NCI-H2029 treated with DMSO at 0.1 percent for 48 hours (cell line): ENCODE measurements around the gene SNAP91.
A peak's percentile ranks its signal among the peaks of the same experiment; 100 is the strongest.
"Not testable (repeated sequence)": the region's sequence is repeated elsewhere in the genome, so short reads cannot be mapped to it uniquely, and the experiment has no call there.

Experiments used
- DNase-seq: peaks from one replicate; lab custom pipeline; 2025; lab: John Stamatoyannopoulos, UW

The SNAP91 gene, protein sequence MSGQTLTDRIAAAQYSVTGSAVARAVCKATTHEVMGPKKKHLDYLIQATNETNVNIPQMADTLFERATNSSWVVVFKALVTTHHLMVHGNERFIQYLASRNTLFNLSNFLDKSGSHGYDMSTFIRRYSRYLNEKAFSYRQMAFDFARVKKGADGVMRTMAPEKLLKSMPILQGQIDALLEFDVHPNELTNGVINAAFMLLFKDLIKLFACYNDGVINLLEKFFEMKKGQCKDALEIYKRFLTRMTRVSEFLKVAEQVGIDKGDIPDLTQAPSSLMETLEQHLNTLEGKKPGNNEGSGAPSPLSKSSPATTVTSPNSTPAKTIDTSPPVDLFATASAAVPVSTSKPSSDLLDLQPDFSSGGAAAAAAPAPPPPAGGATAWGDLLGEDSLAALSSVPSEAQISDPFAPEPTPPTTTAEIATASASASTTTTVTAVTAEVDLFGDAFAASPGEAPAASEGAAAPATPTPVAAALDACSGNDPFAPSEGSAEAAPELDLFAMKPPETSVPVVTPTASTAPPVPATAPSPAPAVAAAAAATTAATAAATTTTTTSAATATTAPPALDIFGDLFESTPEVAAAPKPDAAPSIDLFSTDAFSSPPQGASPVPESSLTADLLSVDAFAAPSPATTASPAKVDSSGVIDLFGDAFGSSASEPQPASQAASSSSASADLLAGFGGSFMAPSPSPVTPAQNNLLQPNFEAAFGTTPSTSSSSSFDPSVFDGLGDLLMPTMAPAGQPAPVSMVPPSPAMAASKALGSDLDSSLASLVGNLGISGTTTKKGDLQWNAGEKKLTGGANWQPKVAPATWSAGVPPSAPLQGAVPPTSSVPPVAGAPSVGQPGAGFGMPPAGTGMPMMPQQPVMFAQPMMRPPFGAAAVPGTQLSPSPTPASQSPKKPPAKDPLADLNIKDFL

DNA sequence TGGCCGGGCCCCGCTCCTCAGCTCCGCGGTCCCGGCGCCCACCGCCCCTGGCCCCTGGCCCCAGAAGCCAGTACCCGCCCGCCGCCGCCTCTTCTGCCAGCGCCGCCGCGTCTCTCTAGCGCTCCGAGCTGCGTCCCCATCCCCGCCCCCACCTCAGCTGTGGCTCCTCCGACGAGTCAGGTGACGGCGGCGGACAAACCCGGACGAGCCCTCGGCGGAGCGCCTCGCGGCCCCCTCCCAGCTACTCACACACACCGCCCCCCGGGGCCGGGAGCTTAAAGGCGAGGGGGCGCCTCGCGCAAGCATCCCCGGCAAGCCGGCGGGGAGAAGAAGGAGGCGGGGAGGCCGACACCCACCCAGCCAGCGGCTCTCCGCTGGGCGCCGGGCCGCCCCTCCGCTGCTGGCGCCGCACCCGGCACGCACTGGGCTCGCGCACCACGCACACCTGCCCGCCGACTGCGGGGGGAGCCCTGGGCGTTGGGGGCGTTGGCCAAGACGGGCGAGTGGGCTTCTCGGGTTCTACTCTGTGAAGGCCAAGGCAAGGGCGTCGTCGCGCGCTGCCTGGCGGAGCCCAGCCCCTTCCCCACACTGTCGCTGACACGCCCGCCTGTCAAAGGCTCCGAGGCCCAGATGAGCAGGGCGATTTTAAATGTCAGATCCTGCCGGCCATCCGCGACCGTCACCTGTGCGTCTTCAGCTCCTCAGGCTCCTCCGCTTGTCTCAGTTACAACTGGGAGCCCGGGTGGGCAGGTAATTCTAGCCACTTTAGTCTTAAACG is at the start of gene SNAP91:
TSS of gene SNAP91 (minus strand) at position 132 of the 778 bp plus-strand sequence. CDS start 1,174 bp downstream, outside the sequence.
- DNase-seq = no peak

DNA sequence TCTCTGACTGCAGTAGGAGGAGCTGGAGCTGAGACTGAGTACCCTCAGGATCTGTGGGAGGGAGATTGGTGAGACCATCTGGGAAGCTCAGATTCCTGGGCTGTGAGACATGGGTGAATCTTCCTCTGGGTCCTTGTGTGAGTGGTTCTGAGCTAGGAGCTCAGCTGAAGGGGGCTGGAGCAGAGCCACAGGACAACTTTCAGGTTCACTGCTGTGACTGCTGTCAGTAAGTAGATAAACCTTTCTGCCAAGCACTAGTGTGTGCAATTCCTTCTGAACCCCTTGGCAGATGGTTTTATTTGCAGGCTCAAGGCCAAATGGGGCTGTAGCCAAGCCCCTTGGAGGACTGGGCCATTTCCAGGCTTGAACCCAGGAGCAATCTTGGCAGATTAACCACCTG is 49.6 kb upstream of the SNAP91 start:
- peak; percentile 38 for DNase-seq

DNA sequence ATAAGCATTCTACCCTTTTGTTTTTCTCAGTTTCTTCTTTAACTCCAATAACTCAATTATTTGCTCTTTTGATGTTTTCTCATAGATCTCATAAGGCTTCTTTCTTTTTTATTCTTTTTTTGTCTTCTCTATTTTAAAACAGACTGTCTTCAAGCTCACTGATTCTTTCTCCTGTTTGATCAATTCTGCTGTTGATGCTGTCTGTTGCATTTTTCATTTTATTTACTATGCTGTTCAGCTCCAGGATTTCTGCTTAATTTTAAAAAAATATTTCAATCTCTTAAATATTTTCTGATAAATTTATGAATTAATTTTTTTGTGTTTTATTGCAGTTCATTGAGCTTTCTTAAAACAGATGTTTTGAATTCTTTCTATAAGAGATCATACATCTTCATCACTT is 48.1 kb upstream of the SNAP91 start:
- DNase-seq = no peak

DNA sequence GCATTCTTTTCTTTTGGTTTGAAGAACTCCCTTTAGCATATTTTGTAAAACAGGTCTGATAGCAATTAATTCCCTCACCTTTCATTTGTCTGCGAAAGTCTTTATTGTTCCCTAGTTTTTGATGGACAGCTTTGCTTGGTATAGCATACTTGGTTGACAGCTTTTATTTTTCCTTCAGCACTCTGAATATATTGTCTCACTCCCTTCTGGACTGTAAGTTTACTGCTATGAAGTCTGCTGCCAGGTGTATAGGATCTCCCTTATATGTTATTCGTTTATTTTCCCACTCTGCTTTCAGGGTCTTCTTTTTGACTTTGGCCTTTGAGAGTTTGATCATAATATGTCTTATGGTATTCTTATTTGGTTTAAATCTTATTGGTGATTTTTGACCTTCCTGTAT is 47.7 kb upstream of the SNAP91 start:
- no peak for DNase-seq

DNA sequence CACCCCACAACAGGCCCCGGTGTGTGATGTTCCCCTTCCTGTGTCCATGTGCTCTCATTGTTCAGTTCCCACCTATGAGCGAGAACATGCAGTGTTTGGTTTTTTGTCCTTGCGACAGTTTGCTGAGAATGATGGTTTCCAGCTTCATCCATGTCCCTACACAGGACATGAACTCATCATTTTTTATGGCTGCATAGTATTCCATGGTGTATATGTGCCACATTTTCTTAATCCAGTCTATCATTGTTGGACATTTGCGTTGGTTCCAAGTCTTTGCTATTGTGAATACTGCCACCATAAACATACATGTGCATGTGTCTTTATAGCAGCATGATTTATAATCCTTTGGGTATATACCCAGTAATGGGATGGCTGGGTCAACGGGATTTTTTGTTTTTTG is 43.5 kb upstream of the SNAP91 start:
- not testable (repeated sequence) for DNase-seq

DNA sequence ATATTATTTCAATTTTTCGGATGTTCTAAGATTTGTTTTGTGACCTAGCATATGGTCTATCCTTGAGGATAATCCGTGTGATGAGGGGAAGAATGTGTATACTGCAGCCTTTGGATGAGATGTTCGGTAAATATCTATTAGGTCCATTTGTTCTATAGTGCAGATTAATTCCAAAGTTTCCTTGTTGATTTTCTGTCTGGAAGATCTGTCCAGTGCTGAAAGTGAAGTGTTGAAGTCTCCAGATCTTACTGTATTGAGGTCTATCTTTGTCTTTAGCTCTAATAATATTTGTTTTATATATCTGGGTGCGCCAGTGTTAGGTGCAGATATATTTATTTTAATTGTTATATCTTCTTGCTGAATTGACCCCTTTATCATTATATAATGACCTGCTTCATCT is 32.2 kb upstream of the SNAP91 start:
- DNase-seq = no peak

DNA sequence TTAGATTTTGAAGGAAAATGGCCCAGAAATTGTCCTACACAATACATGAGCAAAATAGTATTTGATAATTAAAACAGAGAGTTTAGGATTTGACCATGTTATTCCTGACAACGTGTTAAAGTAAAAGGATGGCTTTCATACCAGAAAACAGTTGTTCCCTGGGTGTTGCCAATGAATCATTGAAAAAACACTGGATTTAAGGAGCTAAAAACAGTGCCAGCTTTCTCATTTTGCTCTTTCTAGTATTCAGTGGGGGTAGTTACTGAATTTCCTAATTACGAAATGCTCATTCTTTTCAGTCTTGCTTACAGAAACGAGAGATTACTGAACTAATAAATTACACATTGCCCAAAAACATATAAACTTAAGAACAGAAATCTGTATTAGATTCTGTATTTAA is 26.6 kb upstream of the SNAP91 start:
- DNase-seq = no peak

DNA sequence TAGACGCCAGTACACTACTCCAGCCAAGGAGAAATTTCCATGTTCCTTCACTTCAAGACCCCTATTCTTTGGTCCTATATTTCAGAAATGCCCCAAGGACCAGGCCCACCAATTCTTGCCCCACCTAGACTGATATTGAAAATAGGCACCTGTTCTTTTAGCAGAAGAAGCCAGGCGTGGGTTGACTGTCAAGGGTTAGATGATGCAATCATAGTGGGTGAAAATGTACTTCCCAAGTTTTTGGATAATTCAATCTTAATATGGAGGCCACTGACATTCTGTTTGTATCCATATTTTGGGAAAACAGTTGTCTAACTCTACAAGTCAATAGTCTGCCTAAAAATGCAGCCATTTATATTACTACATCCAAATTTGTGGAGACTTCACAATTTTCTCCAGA is 21.0 kb upstream of the SNAP91 start:
- no peak for DNase-seq

DNA sequence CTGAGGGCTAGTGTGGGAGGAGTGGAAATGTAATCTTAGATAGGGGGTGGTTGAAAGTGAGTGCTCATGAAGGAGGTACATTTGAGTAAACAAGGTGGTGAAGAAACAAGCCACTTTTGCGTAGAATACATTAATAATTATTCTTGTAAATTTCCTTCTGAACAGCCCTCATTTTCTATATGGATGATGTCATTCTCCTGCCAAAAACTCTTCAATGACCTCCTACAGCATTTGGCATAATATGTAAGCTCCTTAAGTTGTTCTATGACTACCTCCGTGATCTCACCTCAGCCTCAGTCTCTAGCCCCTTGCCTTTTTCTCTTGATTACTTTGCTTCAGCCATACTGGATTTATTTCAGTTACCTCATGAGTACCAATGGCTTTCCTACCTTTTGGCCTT is 14.0 kb upstream of the SNAP91 start:
- no peak for DNase-seq

DNA sequence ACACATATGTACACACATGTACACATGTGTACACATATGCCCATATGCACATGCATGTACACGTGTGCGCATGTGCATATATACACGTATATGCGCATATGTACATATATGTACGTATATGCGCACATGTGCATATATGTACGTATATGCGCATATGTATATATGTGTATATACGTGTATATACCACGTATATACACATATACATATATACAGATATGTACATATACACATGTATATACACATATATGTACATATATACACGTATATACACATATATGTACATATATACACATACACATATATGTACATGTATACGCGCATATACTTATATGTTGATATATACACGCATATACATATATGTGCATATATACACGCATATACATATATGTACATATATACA is 8.9 kb upstream of the SNAP91 start:
- no peak for DNase-seq

DNA sequence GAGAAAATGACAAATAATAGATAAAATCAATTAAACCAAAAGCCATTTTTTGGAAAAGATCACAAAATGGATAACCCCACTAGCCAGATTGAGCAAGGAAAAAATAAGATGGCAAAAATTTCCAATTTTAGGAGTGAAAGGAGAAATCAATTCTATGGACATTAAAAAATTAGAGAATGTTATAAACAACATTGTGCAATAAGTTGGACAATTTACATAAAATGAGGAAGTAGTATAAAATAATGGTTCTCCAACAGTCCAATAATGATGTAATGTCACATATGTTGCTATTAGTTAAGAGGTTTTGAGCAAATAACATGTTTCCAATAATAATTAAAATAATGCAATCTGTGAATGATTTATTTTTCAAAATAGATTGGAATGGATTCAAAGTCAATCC is 3.1 kb upstream of the SNAP91 start:
- no peak for DNase-seq

DNA sequence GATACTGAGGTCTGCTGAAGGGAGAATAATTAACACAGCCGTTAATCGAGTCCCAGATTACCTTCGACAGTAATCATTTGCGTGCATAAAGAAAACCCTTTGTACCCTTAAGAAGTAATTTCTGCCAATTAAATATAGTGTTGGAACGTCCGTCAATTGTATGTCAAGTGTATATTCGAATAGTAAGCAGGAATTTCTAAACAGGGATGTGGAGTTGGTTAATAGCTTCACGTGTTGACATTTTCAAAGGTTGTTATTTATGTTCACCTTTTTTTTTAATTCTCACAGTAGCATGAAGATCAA is 798 bp upstream of the SNAP91 start:
- DNase-seq = no peak

DNA sequence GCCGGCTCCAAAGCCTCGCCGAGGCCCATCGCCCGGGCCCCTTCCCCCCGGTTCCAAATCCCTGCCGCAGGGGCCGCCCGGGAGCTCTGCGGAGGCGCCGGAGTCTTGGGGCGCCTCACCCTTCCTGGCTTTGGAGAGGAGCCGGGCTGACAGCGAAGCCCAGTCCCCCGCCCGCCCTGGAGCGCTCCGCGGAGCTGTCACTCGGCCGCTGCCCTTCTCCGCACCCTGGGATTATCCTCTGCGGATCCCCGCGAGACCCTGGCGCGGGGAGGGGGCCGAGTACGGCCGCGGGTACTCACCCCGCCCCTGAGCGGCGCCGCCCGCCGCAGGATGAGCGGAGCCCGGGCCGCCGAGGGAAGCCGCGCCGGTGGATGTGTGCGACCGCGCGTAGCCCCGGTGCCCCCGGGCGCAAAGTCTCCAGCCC is 343 bp downstream of the SNAP91 start:
- DNase-seq = no peak

DNA sequence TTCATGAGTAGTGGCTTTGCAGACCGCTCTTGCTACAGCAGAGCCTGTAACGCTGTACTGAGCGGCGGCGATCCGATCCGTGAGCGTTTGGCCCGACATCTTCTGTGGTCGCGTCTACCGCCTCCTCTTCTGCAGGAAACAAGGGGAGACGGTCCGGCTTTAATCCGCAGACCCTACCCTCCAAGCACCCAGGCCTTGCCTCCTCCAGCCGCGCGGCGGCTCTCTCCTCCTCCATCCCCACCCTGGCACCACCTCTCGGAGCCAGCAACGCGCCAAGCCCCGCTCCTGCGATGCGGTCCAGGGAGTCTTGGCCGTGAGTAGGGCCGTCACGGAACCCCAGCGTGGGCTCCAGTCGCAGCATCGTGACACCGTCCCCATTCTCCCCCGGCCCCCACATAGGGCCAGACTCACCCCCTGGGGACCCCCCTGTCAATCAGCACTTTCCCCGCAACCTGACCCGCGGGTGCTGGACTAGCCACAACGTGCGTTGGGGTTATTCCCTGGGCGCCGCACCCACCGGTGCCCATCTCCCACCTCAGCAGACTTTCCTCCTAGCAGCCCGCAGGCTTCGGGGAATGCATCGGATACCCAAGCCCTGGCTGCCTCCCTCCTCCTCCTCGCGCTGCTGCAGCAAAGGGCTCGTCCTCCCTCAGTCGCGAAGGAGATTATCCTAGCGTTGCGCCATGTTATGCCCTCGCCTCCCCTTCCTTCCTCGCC is 914 bp downstream of the SNAP91 start:
- DNase-seq = no peak

DNA sequence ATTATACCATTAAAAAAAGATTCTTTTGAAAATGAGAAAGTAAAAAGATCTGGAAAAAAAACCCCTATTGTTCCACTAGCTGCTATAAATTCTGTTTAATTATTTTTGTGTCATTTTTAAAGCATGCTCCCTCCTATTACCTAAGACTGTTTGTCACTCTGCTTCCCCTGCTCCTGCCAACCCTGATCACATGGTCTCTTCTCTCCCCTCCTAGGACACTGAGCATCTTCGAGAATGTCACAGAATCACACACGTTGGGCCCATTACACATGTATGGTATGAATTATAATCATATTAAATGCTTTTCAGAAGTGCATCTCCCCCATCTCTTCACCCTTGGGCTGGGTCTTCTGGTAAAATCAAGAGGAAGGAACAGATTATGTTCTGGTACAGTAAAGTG is 6.2 kb downstream of the SNAP91 start:
- DNase-seq = no peak

DNA sequence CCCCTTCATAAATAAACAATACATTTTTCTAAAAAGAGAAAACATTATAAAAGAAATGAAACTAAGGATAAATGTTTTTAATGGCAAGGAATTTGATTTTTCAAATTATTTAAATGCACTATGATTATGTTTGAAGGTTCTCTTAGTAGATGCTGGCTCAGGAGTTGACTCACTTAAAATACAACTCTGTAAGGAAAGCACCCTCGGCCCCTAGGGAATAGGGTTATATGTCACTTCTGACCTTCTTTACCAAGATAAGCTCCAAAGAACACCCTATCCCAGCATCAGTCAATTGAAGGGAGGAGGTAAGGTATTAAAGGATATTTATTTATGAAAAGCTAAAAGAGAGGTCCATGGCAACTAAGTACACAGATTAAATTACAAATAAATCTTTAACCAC is 6.8 kb downstream of the SNAP91 start:
- DNase-seq = no peak

DNA sequence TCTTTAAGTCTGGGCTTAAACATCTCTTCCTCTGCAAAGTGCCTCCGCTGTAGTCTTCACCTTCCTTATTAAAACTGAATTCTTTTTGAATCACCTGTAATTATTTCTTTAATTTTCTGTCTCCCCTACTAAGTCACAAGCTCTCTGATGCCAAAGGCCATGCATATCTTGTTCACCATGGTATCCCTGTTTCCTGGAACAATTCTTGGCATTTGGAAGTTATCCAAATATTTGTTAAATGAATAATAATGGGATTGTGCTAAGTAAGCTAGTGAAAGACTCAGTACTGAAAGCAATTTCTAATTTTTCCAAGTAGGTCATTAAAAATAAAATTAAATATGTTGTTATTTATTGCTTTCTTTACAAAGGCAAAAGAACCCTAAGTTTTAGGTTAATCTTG is 12.2 kb downstream of the SNAP91 start:
- no peak for DNase-seq

DNA sequence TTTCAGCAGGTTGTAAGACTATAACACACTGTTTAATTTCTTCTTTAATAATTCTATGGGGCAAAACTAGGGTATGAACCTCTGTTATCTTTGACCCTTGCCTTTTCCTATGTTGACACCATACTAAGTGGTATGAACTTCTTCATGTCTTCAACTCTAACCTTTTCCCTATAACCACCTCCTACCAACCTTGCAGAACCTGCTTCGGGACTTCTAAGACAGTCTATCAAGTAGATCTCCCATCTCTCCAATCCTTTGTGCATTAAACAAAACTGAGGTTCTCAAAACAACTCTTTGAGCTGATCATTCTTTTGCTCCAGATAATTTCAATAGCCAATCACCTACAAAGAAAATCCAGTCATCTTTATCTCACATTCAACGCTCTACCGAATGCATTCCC is 23.4 kb downstream of the SNAP91 start:
- DNase-seq = no peak

DNA sequence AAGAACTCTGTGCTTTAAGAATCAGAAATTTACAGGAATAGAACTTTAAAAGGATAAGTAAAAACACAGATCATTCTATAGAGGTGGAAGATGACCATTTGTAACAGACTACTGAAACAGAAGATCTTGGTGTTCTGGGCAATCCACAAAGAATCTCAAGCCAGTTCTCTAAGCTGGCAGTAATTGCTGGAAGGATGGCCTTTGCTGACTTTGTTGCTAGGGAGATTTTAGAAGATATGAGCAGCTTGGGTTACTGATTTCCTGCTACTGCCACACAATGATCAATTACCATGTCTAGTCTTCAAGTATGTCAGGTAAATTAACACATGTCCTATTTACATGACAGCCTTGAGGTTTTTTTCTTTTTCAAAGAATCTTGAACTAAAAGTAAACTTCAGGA is 31.1 kb downstream of the SNAP91 start:
- DNase-seq = no peak

DNA sequence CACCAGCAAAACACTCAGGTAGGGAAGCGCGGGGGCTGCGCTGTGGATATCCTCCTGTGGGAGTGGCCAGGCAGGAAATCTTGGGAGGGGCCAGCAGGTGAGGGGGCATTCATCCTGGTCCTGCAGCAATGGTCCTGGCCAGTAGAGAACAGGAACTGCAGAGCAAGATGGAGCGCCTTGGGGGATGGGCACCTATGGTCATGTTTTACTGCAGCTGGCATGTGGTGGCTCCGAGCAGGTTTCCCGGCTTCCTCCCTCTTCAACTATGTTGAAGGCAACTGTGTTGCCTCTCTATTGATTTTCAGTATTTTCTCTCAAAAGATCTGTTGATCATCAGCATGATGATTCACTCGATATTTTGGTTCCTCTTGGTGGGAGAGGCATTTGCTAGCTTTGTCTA is 70.9 kb downstream of the SNAP91 start:
- no peak for DNase-seq

DNA sequence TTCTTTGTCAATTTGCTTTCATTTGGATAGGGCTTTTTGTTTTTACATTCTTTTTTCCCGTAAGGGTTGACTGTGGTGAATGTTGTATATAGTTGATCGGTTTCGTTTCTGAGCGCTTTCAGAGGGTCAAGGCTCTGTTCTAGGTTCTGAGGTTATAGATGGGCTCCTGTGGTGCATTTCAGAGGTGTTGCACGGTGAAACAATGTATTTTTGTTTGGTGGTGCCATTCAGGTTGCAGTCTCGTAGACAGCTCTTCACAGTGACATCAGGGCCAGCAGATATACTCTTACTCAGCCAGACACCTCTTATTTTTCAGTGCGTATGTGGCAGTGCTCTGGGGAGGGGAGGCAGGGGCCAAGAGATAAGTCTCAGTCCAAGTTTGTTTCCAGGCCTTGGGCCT is 72.1 kb downstream of the SNAP91 start:
- no peak for DNase-seq

DNA sequence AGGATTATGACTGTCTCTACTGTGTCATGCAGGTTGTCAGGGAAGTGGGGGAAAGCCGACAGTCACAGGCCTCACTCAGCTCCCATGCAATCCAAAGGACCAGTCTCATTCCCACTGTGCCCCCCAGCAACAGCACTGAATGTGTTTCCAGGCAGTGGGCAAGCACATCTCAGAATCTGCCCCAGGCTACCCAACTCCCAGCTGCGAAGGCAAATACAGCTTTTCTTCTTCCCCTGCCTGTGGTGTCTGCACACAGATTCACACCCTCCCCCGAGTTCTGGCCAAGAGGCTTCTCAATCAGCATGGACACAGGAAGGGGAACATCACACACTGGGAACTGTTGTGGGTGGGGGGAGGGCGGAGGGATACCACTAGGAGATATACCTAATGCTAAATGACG is 75.3 kb downstream of the SNAP91 start:
- DNase-seq = no peak
